ENCODE results near the gene ISYNA1. TPM values are rescaled to one million over a fixed set of nuclear protein-coding genes. Genes with fewer than 3 reads are reported as not detected.

ISYNA1 gene
- total RNA-seq, 1 donor from 2014 or later, result 68.5 TPM

DNA sequence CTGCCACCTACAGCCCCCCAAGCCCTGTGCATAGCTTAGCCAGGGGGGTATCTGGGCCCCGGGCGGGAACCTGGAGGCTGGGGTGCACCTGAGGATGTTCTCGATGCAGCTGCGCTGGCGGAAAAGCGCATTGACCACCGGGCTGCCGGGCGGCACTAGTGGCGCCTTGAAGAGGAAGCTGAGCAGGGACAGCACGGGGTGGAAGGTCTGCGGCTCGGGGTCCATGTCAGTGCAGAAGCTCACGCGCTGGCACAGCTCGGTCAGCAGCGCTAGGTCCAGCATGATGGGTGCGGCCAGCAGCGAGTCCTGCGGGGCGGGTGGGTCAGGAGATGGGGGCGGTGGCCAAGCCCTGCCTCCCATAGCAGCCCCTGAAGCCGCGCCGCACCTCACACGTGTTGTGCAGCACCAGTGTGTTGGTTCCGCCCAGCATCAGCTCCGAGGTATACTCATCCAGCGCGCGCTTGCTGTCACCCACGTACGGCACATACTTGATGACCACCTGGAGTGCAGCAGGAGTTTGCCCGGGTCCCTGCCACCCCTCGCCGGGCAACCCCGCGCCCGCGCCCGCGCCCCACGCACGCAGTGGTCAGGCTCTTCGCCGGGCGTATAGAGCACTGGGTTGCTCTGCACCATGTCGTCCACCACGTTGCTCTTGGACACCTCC is 2.6 kb downstream of the ISYNA1 start:
- no peaks in the 10 kb centered on the region for H3K36me3 Mint-ChIP-seq (ENCODE audit: low read depth, unreplicated experiment)
- H3K4me3 Mint-ChIP-seq (ENCODE audit: unreplicated experiment), result no peak overlapping the region
- TF ChIP-seq, protein P1, sequence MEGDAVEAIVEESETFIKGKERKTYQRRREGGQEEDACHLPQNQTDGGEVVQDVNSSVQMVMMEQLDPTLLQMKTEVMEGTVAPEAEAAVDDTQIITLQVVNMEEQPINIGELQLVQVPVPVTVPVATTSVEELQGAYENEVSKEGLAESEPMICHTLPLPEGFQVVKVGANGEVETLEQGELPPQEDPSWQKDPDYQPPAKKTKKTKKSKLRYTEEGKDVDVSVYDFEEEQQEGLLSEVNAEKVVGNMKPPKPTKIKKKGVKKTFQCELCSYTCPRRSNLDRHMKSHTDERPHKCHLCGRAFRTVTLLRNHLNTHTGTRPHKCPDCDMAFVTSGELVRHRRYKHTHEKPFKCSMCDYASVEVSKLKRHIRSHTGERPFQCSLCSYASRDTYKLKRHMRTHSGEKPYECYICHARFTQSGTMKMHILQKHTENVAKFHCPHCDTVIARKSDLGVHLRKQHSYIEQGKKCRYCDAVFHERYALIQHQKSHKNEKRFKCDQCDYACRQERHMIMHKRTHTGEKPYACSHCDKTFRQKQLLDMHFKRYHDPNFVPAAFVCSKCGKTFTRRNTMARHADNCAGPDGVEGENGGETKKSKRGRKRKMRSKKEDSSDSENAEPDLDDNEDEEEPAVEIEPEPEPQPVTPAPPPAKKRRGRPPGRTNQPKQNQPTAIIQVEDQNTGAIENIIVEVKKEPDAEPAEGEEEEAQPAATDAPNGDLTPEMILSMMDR (IDR thresholded peaks at IDR 0.05; ENCODE audit: unreplicated experiment), result no peak
- H3K27ac Mint-ChIP-seq (ENCODE audit: unreplicated experiment), result no peak overlapping the region
- H3K27me3 Mint-ChIP-seq (ENCODE audit: unreplicated experiment), result peaks cover 18% of the 10 kb centered on the region
- H3K9me3 Mint-ChIP-seq (ENCODE audit: unreplicated experiment), result no peaks in the 10 kb centered on the region
- DNase-seq (ENCODE audit: low spot score), result no peak
- H3K4me1 Mint-ChIP-seq (ENCODE audit: unreplicated experiment), result peaks cover 13% of the 10 kb centered on the region

DNA sequence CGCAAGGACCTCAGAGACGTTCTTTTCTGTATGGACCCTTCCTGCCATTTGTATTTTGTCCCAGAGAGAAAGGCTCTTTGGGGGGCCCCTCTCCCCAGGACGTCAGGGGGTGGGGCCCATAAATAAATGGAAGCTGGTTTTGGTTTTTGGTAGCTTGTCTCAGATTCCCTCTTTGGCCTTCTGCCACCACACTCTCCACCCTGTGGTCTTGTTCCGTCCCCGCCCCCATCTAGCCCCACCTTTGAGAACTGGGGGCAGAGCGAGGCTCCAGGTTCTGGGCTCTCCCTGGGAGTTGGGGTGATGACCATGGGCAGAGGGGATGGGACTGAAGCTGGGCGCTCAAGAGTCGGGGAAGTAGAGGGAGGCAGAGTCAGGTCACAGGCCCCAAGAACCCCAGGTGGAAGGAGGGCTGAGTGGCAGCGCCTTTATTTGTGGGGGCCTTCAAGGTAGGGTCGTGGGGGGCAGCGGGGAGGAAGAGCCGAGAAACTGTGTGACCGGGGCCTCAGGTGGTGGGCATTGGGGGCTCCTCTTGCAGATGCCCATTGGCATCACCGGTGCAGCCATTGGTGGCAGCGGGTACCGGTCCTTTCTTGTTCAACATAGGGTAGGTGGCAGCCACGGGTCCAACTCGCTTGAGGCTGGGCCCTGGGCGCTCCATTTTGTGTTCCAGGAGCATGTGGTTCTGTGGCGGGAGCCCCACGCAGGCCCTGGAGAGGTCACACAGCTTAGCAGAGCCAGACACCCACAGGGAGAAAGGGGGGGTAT is 3.3 kb downstream of the ISYNA1 start:
- Mint-ChIP-seq H3K36me3 (ENCODE audit: low read depth, unreplicated experiment) (no peaks in the 10 kb centered on the region), H3K27me3 (ENCODE audit: unreplicated experiment) (peaks cover 18% of the 10 kb centered on the region), H3K4me3 (ENCODE audit: unreplicated experiment) (peak overlapping the region; percentile 29), H3K27ac (ENCODE audit: unreplicated experiment) (no peak overlapping the region), H3K4me1 (ENCODE audit: unreplicated experiment) (peaks cover 11% of the 10 kb centered on the region), H3K9me3 (ENCODE audit: unreplicated experiment) (no peaks in the 10 kb centered on the region)
- DNase-seq (ENCODE audit: low spot score), result no peak
- TF ChIP-seq, protein P1 (IDR thresholded peaks at IDR 0.05; ENCODE audit: unreplicated experiment), result no peak

DNA sequence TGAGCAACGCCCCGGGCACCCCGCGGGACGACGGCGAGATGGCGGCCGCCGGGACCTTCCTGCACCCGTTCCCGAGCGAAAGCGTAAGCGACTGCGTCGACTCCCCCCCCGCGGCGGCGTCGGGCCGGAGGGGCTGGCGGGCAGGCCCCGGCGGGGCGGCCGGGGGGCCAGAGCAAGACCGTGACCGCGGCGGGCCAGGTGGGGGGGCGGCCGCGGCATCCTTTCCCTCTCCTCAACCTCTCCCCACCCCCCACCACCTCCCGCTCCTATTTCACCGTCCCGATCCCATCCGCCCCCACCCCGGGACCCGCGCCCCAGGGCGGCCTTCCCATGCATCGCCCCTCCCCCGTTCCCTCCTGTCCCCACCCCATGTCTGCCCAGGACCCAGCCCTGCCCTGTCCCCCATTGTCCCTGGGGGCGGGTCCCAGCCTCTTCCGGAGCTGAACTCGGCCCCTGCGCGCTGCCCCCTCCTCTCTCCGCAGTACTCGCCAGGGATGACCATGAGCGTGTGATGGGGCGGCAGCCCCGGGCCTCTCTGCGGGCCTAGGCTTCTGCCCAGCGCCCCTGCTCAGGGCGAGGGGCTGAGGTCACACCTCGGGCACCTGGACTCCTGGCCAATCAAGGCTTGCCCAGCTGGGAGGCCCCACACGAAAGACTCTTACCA is 4.1 kb downstream of the ISYNA1 start:
- Mint-ChIP-seq H3K27me3 (ENCODE audit: unreplicated experiment) (peaks cover 18% of the 10 kb centered on the region), H3K36me3 (ENCODE audit: low read depth, unreplicated experiment) (no peaks in the 10 kb centered on the region), H3K9me3 (ENCODE audit: unreplicated experiment) (no peaks in the 10 kb centered on the region), H3K27ac (ENCODE audit: unreplicated experiment) (no peak overlapping the region), H3K4me1 (ENCODE audit: unreplicated experiment) (peaks cover 4% of the 10 kb centered on the region), H3K4me3 (ENCODE audit: unreplicated experiment) (peak overlapping the region; percentile 29)
- TF ChIP-seq, protein P1 (IDR thresholded peaks at IDR 0.05; ENCODE audit: unreplicated experiment), result no peak
- DNase-seq (ENCODE audit: low spot score), result no peak

DNA sequence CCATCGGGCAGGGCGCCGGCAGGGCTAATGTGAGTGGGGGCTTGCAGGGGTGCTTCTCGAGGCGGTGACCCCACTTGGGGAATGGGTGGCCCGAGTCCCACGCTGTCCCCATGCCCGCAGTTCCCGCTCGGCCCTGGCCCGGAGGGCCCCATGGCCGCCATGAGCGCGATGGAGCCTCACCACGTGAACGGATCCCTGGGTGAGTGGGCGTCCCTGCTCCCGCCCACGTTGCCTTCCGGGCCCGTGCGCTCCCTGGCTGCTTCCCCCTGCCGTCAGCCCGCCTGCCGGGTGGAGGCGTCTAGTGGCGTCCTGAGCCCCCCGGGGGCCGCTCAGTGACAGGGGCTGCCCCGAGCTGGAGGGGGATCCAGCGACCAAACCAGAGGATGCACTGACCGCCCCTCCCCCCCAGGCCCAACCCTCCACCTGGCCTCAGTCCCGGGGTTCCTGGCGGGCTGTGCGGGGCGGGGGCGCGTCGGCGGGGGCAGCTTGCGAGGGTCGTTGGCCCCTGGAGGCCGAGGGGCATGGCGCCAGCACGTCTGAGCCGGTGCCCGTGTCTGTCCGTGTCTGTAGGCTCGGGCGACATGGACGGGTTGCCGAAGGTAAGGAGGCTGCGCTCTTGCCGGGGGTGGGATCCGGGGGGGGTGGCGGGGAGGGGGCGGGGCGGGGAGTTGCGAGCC is 4.8 kb downstream of the ISYNA1 start:
- no peaks in the 10 kb centered on the region for H3K36me3 Mint-ChIP-seq (ENCODE audit: low read depth, unreplicated experiment)
- H3K27ac Mint-ChIP-seq (ENCODE audit: unreplicated experiment), result no peak overlapping the region
- no peak for DNase-seq (ENCODE audit: low spot score)
- peaks cover 20% of the 10 kb centered on the region for H3K27me3 Mint-ChIP-seq (ENCODE audit: unreplicated experiment)
- H3K9me3 Mint-ChIP-seq (ENCODE audit: unreplicated experiment), result no peaks in the 10 kb centered on the region
- peaks cover 3% of the 10 kb centered on the region for H3K4me1 Mint-ChIP-seq (ENCODE audit: unreplicated experiment)
- TF ChIP-seq, protein P1 (IDR thresholded peaks at IDR 0.05; ENCODE audit: unreplicated experiment), result no peak
- H3K4me3 Mint-ChIP-seq (ENCODE audit: unreplicated experiment), result no peak overlapping the region

Measured in endothelial cell (in vitro differentiated cells).